ENCODE measurements around the gene PCSK6. TPM values are rescaled to one million over a fixed set of nuclear protein-coding genes. Genes with fewer than 3 reads are reported as not detected.

PCSK6 gene
- total RNA-seq, 1 donor from 2014 or later, result 5.4 TPM

DNA sequence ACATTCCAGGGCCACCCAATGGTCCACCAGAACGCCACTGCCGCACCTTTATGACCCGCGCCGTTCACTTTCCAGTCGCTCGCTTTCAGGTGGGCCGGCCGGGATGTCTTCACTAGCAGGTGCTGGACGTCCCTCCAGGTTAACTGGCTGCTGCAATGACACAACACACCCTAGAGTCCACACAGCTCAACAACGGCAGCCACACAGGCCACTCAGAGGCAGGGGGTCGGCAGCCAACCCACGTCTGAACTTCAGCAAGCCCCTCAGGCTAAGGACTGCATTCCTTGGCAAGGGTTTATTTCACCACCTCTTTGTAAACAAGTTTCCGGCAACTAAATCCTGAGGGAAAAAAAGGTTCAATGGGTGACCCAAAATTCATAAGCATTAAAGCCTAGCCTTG, 105.2 kb downstream of the PCSK6 start:
- TF ChIP-seq, protein P1, sequence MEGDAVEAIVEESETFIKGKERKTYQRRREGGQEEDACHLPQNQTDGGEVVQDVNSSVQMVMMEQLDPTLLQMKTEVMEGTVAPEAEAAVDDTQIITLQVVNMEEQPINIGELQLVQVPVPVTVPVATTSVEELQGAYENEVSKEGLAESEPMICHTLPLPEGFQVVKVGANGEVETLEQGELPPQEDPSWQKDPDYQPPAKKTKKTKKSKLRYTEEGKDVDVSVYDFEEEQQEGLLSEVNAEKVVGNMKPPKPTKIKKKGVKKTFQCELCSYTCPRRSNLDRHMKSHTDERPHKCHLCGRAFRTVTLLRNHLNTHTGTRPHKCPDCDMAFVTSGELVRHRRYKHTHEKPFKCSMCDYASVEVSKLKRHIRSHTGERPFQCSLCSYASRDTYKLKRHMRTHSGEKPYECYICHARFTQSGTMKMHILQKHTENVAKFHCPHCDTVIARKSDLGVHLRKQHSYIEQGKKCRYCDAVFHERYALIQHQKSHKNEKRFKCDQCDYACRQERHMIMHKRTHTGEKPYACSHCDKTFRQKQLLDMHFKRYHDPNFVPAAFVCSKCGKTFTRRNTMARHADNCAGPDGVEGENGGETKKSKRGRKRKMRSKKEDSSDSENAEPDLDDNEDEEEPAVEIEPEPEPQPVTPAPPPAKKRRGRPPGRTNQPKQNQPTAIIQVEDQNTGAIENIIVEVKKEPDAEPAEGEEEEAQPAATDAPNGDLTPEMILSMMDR (conservative IDR thresholded peaks at IDR 0.05), result no peak
- no peak for DNase-seq (ENCODE audit: low read depth, low spot score)
- Mint-ChIP-seq H3K4me1 (no peaks in the 10 kb centered on the region), H3K27ac (ENCODE audit: unreplicated experiment) (no peak overlapping the region), H3K36me3 (ENCODE audit: low read depth) (no peaks in the 10 kb centered on the region), H3K4me3 (no peak overlapping the region), H3K27me3 (ENCODE audit: low read depth) (no peaks in the 10 kb centered on the region), H3K9me3 (no peaks in the 10 kb centered on the region)

DNA sequence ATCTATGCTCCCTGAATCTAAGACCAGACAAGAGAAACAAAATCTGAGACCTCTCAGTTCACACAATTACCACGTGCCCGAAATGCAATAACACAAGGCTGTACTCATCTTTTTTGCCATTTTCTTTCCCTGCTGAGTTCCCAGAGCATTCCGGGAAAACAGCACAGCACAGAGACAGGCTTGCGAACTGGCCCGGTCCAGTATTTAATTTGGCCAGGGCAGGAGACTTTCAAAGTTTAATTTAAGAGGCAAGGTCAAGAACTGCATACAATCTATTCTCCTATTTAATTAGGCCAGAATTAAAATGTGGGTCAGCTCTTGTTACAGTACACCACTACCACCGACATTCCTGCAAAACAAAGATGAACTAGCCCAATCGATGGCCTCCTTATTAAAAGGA, 107.0 kb downstream of the PCSK6 start:
- TF ChIP-seq, protein P1 (conservative IDR thresholded peaks at IDR 0.05), result no peak
- Mint-ChIP-seq H3K27me3 (ENCODE audit: low read depth) (no peaks in the 10 kb centered on the region), H3K36me3 (ENCODE audit: low read depth) (no peaks in the 10 kb centered on the region), H3K27ac (ENCODE audit: unreplicated experiment) (no peak overlapping the region), H3K4me1 (no peaks in the 10 kb centered on the region), H3K9me3 (no peaks in the 10 kb centered on the region), H3K4me3 (no peak overlapping the region)
- DNase-seq (ENCODE audit: low read depth, low spot score), result no peak

DNA sequence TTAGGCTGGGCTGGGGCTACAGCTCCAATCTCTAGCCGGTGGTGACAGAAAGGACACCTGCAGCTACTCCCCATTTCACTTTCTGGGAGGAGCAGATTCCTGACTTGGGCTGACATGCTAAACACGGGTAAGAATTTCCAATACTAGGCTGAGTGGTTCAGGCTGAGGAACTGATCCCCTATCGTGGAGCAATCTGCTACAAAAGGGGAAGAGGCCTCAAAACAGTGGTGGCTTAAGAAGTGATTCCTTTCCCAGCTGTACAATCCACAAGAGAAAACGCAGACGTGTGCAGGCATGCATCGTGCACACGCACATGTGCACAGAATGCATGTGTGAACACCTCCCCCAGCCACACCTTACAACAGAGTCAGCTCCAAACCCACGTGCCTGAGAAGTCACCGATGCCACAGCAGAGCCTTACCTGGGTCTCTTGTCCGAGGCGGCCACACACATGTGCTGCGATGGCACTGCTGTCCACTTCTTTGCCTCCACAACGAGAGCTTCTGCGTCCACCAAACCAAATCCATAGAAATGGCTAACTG, 107.8 kb downstream of the PCSK6 start:
- DNase-seq (ENCODE audit: low read depth, low spot score), result no peak
- TF ChIP-seq, protein P1 (conservative IDR thresholded peaks at IDR 0.05), result no peak
- no peaks in the 10 kb centered on the region for H3K27me3 Mint-ChIP-seq (ENCODE audit: low read depth)
- H3K4me1 Mint-ChIP-seq, result no peaks in the 10 kb centered on the region
- peak overlapping the region; percentile 78 for H3K27ac Mint-ChIP-seq (ENCODE audit: unreplicated experiment)
- H3K4me3 Mint-ChIP-seq, result no peak overlapping the region
- H3K36me3 Mint-ChIP-seq (ENCODE audit: low read depth), result no peaks in the 10 kb centered on the region
- H3K9me3 Mint-ChIP-seq, result no peaks in the 10 kb centered on the region

DNA sequence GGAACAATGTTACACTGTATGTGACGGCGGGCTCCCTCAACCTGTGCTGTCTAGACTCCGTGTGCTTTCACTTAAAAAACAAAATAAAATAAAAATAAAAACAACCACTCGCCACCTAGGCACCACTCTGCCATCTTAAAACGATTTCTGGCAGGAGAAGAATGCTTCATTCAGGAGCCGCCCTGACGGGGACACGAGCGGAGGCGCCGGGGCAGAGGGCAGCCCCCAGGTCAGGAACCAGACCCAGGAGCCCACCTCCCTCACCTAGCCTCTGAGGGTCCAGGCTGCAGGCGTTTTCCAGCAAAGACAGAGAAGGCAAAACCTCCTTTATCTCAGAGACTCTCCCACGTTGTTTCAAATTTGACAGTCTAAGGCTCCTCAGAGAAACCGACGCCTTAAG, 109.4 kb downstream of the PCSK6 start:
- DNase-seq (ENCODE audit: low read depth, low spot score), result no peak
- no peaks in the 10 kb centered on the region for H3K27me3 Mint-ChIP-seq (ENCODE audit: low read depth)
- H3K4me3 Mint-ChIP-seq, result no peak overlapping the region
- H3K4me1 Mint-ChIP-seq, result no peaks in the 10 kb centered on the region
- TF ChIP-seq, protein P1 (conservative IDR thresholded peaks at IDR 0.05), result no peak
- H3K27ac Mint-ChIP-seq (ENCODE audit: unreplicated experiment), result no peak overlapping the region
- H3K36me3 Mint-ChIP-seq (ENCODE audit: low read depth), result no peaks in the 10 kb centered on the region
- H3K9me3 Mint-ChIP-seq, result no peaks in the 10 kb centered on the region

DNA sequence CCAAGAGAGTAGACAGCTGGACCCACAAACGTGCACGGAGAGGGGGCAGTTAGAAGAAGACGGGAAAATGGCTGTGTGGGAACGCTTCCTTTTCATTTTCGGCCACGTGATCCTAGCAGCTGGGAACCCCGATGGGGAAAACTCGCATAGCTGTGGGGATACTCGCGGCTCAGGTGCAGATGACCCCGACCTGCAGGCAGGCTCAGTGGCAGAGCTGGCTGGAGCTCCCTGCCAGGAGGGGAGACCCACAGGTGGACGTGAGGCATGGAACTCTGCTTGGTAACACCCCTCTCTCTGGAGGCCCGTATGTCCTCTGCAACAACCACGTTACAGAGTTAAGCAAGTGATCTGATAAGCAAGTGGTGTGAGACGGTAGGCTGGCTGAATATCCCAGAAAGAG, 109.9 kb downstream of the PCSK6 start:
- no peaks in the 10 kb centered on the region for H3K4me1 Mint-ChIP-seq
- TF ChIP-seq, protein P1 (conservative IDR thresholded peaks at IDR 0.05), result no peak
- H3K4me3 Mint-ChIP-seq, result no peak overlapping the region
- no peak for DNase-seq (ENCODE audit: low read depth, low spot score)
- no peaks in the 10 kb centered on the region for H3K27me3 Mint-ChIP-seq (ENCODE audit: low read depth)
- H3K36me3 Mint-ChIP-seq (ENCODE audit: low read depth), result no peaks in the 10 kb centered on the region
- no peaks in the 10 kb centered on the region for H3K9me3 Mint-ChIP-seq
- H3K27ac Mint-ChIP-seq (ENCODE audit: unreplicated experiment), result peak overlapping the region; percentile 71
